GM20000 (cell line): ENCODE measurements around the gene PLEKHG2.
A peak's percentile ranks its signal among the peaks of the same experiment; 100 is the strongest.

Source experiments
- DNase-seq: peaks from one replicate; pipeline ENCODE4 v3.0.0; 2012; ENCODE audit warnings: low spot score
- CTCF ChIP-seq: IDR thresholded peaks from 2 replicates; pipeline ENCODE4 v1.5.1; 2012; ENCODE audit warnings: mild to moderate bottlenecking, control low read depth; ENCODE audit errors: extremely low read depth, missing control alignments

PLEKHG2 gene

GRCh38 chr19:39401070-39401548, 11.4 kb upstream of the PLEKHG2 start:
- no peak for DNase-seq
- TF ChIP-seq CTCF = no peak

GRCh38 chr19:39401549-39402345, 10.7 kb upstream of the PLEKHG2 start:
- DNase-seq = peak; percentile 67
- TF ChIP-seq CTCF = no peak

- DNase-seq = peak; percentile 70
- TF ChIP-seq CTCF = no peak
These were observed 9.8 kb upstream of the PLEKHG2 start for GRCh38 chr19:39402346-39403300.

GRCh38 chr19:39403331-39404312, 8.8 kb upstream of the PLEKHG2 start:
- DNase-seq = peak; percentile 83

GRCh38 chr19:39405261-39405957, 7.1 kb upstream of the PLEKHG2 start:
- TF ChIP-seq CTCF = no peak
- DNase-seq = no peak

More at GRCh38 chr19:39403331-39404312, 8.8 kb upstream of the PLEKHG2 start:
- TF ChIP-seq CTCF = no peak

GRCh38 chr19:39405958-39406655, 6.4 kb upstream of the PLEKHG2 start:
- no peak for TF ChIP-seq CTCF
- peak; percentile 73 for DNase-seq
